Measurements from ENCODE around the gene PIK3C3. TPM values are rescaled to one million over a fixed set of nuclear protein-coding genes. Genes with fewer than 3 reads are reported as not detected.

The PIK3C3 gene
- total RNA-seq, 2 experiments from 2014 or later: 8.3 to 22.3 TPM

GRCh38 chr18:41969881-41970280 is 14.8 kb downstream of the PIK3C3 start:
- H3K9me2 ChIP-seq (ENCODE audit: insufficient read depth, low read length): no peaks in the 10 kb centered on the region
- H3K4me2 ChIP-seq (ENCODE audit: low read length): no peak overlapping the region
- intact Hi-C loops (cut with micrococcal nuclease; ENCODE audit: unreplicated experiment): no loop called here
- no TSS peak for BruUV-seq (replicated peaks)
- ChIA-PET CTCF (ENCODE audit: unreplicated experiment) (no interaction called here), POLR2A (no interaction called here)
- no peaks in the 10 kb centered on the region for H3K9me3 ChIP-seq (ENCODE audit: low read length)
- no peaks in the 10 kb centered on the region for H3K4me1 ChIP-seq (ENCODE audit: insufficient read depth, low read length, poor library complexity, severe bottlenecking)
- peaks cover 16% of the 10 kb centered on the region; the same call in 1 of the 2 replicates for H3K36me3 ChIP-seq (ENCODE audit: insufficient read depth, low read length)
- no peak overlapping the region for H2AFZ ChIP-seq (ENCODE audit: low read length)
- H3K27ac ChIP-seq (ENCODE audit: low read depth, low read length, poor library complexity, severe bottlenecking): no peak overlapping the region
- DNase-seq (ENCODE audit: low spot score): no peak
- H3K4me3 ChIP-seq (ENCODE audit: low read depth, low read length, poor library complexity, severe bottlenecking): no peak overlapping the region
- no peaks in the 10 kb centered on the region for H4K20me1 ChIP-seq (ENCODE audit: insufficient read depth, low read length)
- no peaks in the 10 kb centered on the region for H3K79me2 ChIP-seq (ENCODE audit: insufficient read depth, low read depth, low read length)
- TF ChIP-seq CTCF (conservative IDR thresholded peaks at IDR 0.05; ENCODE audit: low read length) (no peak), EZH2phosphoT487 (IDR thresholded peaks at IDR 0.05; ENCODE audit: borderline replicate concordance, low read depth, low read length) (no peak)

GRCh38 chr18:41972067-41972925 is 17.3 kb downstream of the PIK3C3 start:
- Histone ChIP-seq H3K9me2 (ENCODE audit: insufficient read depth, low read length) (no peaks in the 10 kb centered on the region), H3K36me3 (ENCODE audit: insufficient read depth, low read length) (0 out of 2 replicates have a peak, but pooled peaks cover 13% of the 10 kb centered on the region), H3K4me3 (ENCODE audit: low read depth, low read length, poor library complexity, severe bottlenecking) (no peak overlapping the region), H3K9me3 (ENCODE audit: low read length) (no peaks in the 10 kb centered on the region), H2AFZ (ENCODE audit: low read length) (no peak overlapping the region), H4K20me1 (ENCODE audit: insufficient read depth, low read length) (no peaks in the 10 kb centered on the region), H3K27ac (ENCODE audit: low read depth, low read length, poor library complexity, severe bottlenecking) (no peak overlapping the region), H3K4me2 (ENCODE audit: low read length) (no peak overlapping the region), H3K79me2 (ENCODE audit: insufficient read depth, low read depth, low read length) (no peaks in the 10 kb centered on the region), H3K4me1 (ENCODE audit: insufficient read depth, low read length, poor library complexity, severe bottlenecking) (no peaks in the 10 kb centered on the region)
- TF ChIP-seq CTCF (conservative IDR thresholded peaks at IDR 0.05; ENCODE audit: low read length) (no peak), EZH2phosphoT487 (IDR thresholded peaks at IDR 0.05; ENCODE audit: borderline replicate concordance, low read depth, low read length) (no peak)
- POLR2A ChIA-PET: interaction anchor here (0.8 kb wide), 1 partner anchor 11 kb away, joined by 4 read pairs; no protein-coding TSS in a partner anchor
- no TSS peak for BruUV-seq (replicated peaks)
- intact Hi-C loops (cut with micrococcal nuclease; ENCODE audit: unreplicated experiment): no loop called here
- no peak for DNase-seq (ENCODE audit: low spot score)
- CTCF ChIA-PET (ENCODE audit: unreplicated experiment): no interaction called here

GRCh38 chr18:41973983-41974382 is 18.9 kb downstream of the PIK3C3 start:
- H3K9me2 ChIP-seq (ENCODE audit: insufficient read depth, low read length): no peaks in the 10 kb centered on the region
- no peak overlapping the region for H2AFZ ChIP-seq (ENCODE audit: low read length)
- no TSS peak for BruUV-seq (replicated peaks)
- H3K4me1 ChIP-seq (ENCODE audit: insufficient read depth, low read length, poor library complexity, severe bottlenecking): no peaks in the 10 kb centered on the region
- H3K4me3 ChIP-seq (ENCODE audit: low read depth, low read length, poor library complexity, severe bottlenecking): no peak overlapping the region
- H3K79me2 ChIP-seq (ENCODE audit: insufficient read depth, low read depth, low read length): no peaks in the 10 kb centered on the region
- intact Hi-C loops (cut with micrococcal nuclease; ENCODE audit: unreplicated experiment): no loop called here
- DNase-seq (ENCODE audit: low spot score): no peak
- ChIA-PET POLR2A (interaction anchor here (0.6 kb wide), 1 partner anchor 14 kb away, joined by 3 read pairs; no protein-coding TSS in a partner anchor), CTCF (ENCODE audit: unreplicated experiment) (no interaction called here)
- no peak overlapping the region for H3K27ac ChIP-seq (ENCODE audit: low read depth, low read length, poor library complexity, severe bottlenecking)
- TF ChIP-seq CTCF (conservative IDR thresholded peaks at IDR 0.05; ENCODE audit: low read length) (no peak), EZH2phosphoT487 (IDR thresholded peaks at IDR 0.05; ENCODE audit: borderline replicate concordance, low read depth, low read length) (no peak)
- H3K4me2 ChIP-seq (ENCODE audit: low read length): no peak overlapping the region
- no peaks in the 10 kb centered on the region for H3K9me3 ChIP-seq (ENCODE audit: low read length)
- H4K20me1 ChIP-seq (ENCODE audit: insufficient read depth, low read length): no peaks in the 10 kb centered on the region
- H3K36me3 ChIP-seq (ENCODE audit: insufficient read depth, low read length): 0 out of 2 replicates have a peak, but pooled peaks cover 8% of the 10 kb centered on the region

All from OCI-LY7 (cell line).